ENCODE results near the gene ARMC6. TPM values are rescaled to one million over a fixed set of nuclear protein-coding genes. Genes with fewer than 3 reads are reported as not detected.

ARMC6 gene
- total RNA-seq, 1 donor from 2014 or later, result 78.2 TPM

- Histone ChIP-seq H3K36me3 (ENCODE audit: control insufficient read depth, insufficient read depth, low read length) (peaks cover 19% of the 10 kb centered on the region), H3K27me3 (ENCODE audit: control insufficient read depth, insufficient read depth, low read length) (no peaks in the 10 kb centered on the region), H3K4me3 (ENCODE audit: low read depth, low read length) (no peak overlapping the region)
- no peak for DNase-seq (ENCODE audit: low read depth)
- FAIRE-seq, result no peak
- TF ChIP-seq CTCF (IDR thresholded peaks at IDR 0.05; ENCODE audit: insufficient read depth, low read length, severe bottlenecking), result no peak
Measured at GRCh38 chr19:19059837-19060611, 26.6 kb downstream of the ARMC6 start.

GRCh38 chr19:19061506-19061905 is 28.1 kb downstream of the ARMC6 start:
- Histone ChIP-seq H3K27me3 (ENCODE audit: control insufficient read depth, insufficient read depth, low read length) (no peaks in the 10 kb centered on the region), H3K4me3 (ENCODE audit: low read depth, low read length) (no peak overlapping the region), H3K36me3 (ENCODE audit: control insufficient read depth, insufficient read depth, low read length) (peaks cover 17% of the 10 kb centered on the region)
- DNase-seq (ENCODE audit: low read depth) (no peak), FAIRE-seq (no peak)
- no peak for TF ChIP-seq CTCF (IDR thresholded peaks at IDR 0.05; ENCODE audit: insufficient read depth, low read length, severe bottlenecking)

- Histone ChIP-seq H3K36me3 (ENCODE audit: control insufficient read depth, insufficient read depth, low read length) (peaks cover 8% of the 10 kb centered on the region), H3K4me3 (ENCODE audit: low read depth, low read length) (peak overlapping the region; percentile 66), H3K27me3 (ENCODE audit: control insufficient read depth, insufficient read depth, low read length) (no peaks in the 10 kb centered on the region)
- no peak for TF ChIP-seq CTCF (IDR thresholded peaks at IDR 0.05; ENCODE audit: insufficient read depth, low read length, severe bottlenecking)
- no peak for FAIRE-seq
- peak; percentile 49 for DNase-seq (ENCODE audit: low read depth)
Measured at GRCh38 chr19:19062454-19063182, 29.2 kb downstream of the ARMC6 start.

GRCh38 chr19:19063183-19064097 is 30.0 kb downstream of the ARMC6 start, which contains the start of gene SLC25A42:
Gene SLC25A42 (plus strand): TSS chr19:19063994. CDS start chr19:19096125, 32,131 bp downstream.
- DNase-seq (ENCODE audit: low read depth) (peak; percentile 97), FAIRE-seq (no peak)
- Histone ChIP-seq H3K4me3 (ENCODE audit: low read depth, low read length) (peak within 1 kb of the TSS; percentile 66), H3K27me3 (ENCODE audit: control insufficient read depth, insufficient read depth, low read length) (no peaks in the 10 kb centered on the region), H3K36me3 (ENCODE audit: control insufficient read depth, insufficient read depth, low read length) (peaks cover 6% of the 10 kb centered on the region)
- no peak for TF ChIP-seq CTCF (IDR thresholded peaks at IDR 0.05; ENCODE audit: insufficient read depth, low read length, severe bottlenecking)

- no peaks in the 10 kb centered on the region for H3K27me3 ChIP-seq (ENCODE audit: control insufficient read depth, insufficient read depth, low read length)
- DNase-seq (ENCODE audit: low read depth) (no peak), FAIRE-seq (no peak)
- H3K4me3 ChIP-seq (ENCODE audit: low read depth, low read length), result peak overlapping the region; percentile 66
- peaks cover 1% of the 10 kb centered on the region for H3K36me3 ChIP-seq (ENCODE audit: control insufficient read depth, insufficient read depth, low read length)
- TF ChIP-seq CTCF (IDR thresholded peaks at IDR 0.05; ENCODE audit: insufficient read depth, low read length, severe bottlenecking), result peak; percentile 32
Measured at GRCh38 chr19:19064098-19064722, 30.8 kb downstream of the ARMC6 start.
